H1 (cell line): Measurements from ENCODE around the gene TRAF3IP1. TPM values are rescaled to one million over a fixed set of nuclear protein-coding genes. Genes with fewer than 3 reads are reported as not detected.

Experiments
- CTCF ChIA-PET: fragments of 300-600 bp; sonication (Branson Sonifier 250); formaldehyde crosslinking; loops from one replicate; lab custom pipeline; 2021; ENCODE audit not compliant: partially characterized antibody; lab: Charles Lee
- POLR2A ChIA-PET: fragments of 300-600 bp; sonication (Branson Sonifier 250); formaldehyde crosslinking; loops from one replicate; lab custom pipeline; 2021; ENCODE audit warnings: inconsistent platforms; ENCODE audit not compliant: partially characterized antibody; lab: Charles Lee
- DNase-seq, 2 experiments: peaks; one replicate each; pipeline versions ENCODE4 v3.0.0 to v3.0.0-alpha.2; 2010 to 2022; ENCODE audit warnings: low spot score in 2 of 2, low read depth in 1 of 2, mixed read lengths in 1 of 2
- FAIRE-seq: peaks from 2 replicates; lab custom pipeline; 2011; peaks lifted over from hg19 to GRCh38; lab: Jason Lieb, UNC
- H2AFZ ChIP-seq: 2 replicates; pipeline ENCODE4 v1.8.1; 2012; ENCODE audit warnings: low read length, inconsistent platforms
- H2AK5ac ChIP-seq: 2 replicates; pipeline ENCODE4 v1.6.1; 2013; ENCODE audit warnings: low read depth, low read length
- H2BK120ac ChIP-seq: replicated peaks from 2 replicates; pipeline ENCODE3; 2013; ENCODE audit warnings: low read depth, low read length, inconsistent platforms
- H2BK12ac ChIP-seq: 2 replicates; pipeline ENCODE4 v1.6.1; 2013; ENCODE audit warnings: low read depth, low read length
- H2BK15ac ChIP-seq: 2 replicates; pipeline ENCODE4 v1.6.1; 2013; ENCODE audit warnings: low read length
- H2BK20ac ChIP-seq: 2 replicates; pipeline ENCODE4 v1.6.1; 2013; ENCODE audit warnings: low read length
- H2BK5ac ChIP-seq: 2 replicates; pipeline ENCODE4 v1.6.1; 2013; ENCODE audit warnings: low read depth, low read length
- H3K14ac ChIP-seq: 2 replicates; pipeline ENCODE4 v1.6.1; 2013; ENCODE audit warnings: inconsistent platforms; ENCODE audit not compliant: insufficient read length
- H3K18ac ChIP-seq: 2 replicates; pipeline ENCODE4 v1.6.1; 2013; ENCODE audit warnings: low read length; ENCODE audit errors: extremely low read depth
- H3K23ac ChIP-seq: 2 replicates; pipeline ENCODE4 v1.6.1; 2013; ENCODE audit warnings: inconsistent platforms; ENCODE audit not compliant: insufficient read length
- H3K23me2 ChIP-seq: 2 replicates; pipeline ENCODE4 v1.6.1; 2013; ENCODE audit warnings: low read depth, low read length
- H3K27ac ChIP-seq: 2 replicates; pipeline ENCODE4 v1.6.1; 2011; ENCODE audit warnings: low read depth, low read length, inconsistent platforms
- H3K27me3 ChIP-seq, 4 experiments: replicated peaks in 1 of 4; 1 replicate in 1 of 4; 2 replicates in 3 of 4; pipeline versions ENCODE4 v1.6.1 to v1.8.1; 2011 to 2013; ENCODE audit warnings: low read length in 3 of 4, mild to moderate bottlenecking in 3 of 4, inconsistent platforms in 2 of 4, mixed read lengths in 2 of 4, moderate library complexity in 1 of 4; ENCODE audit not compliant: control insufficient read depth in 3 of 4, insufficient read depth in 3 of 4; ENCODE audit errors: extremely low read depth in 1 of 4
- H3K36me3 ChIP-seq, 4 experiments: 2 replicates each; pipeline versions ENCODE4 v1.6.1 to v1.8.1; 2011 to 2013; ENCODE audit warnings: mild to moderate bottlenecking in 4 of 4, low read length in 3 of 4, moderate library complexity in 2 of 4, control low read depth in 1 of 4, inconsistent platforms in 1 of 4; ENCODE audit not compliant: insufficient read depth in 4 of 4, control insufficient read depth in 2 of 4
- H3K4ac ChIP-seq: replicated peaks from 2 replicates; pipeline ENCODE3; 2013; ENCODE audit warnings: low read length, low read depth, mixed read lengths, inconsistent platforms; ENCODE audit not compliant: insufficient read length
- H3K4me1 ChIP-seq, 4 experiments: replicated peaks in 1 of 4; 1 replicate in 1 of 4; 2 replicates in 3 of 4; pipeline versions ENCODE4 v1.6.1 to v1.8.1; 2011 to 2013; ENCODE audit warnings: low read length in 3 of 4, inconsistent platforms in 2 of 4, mixed read lengths in 1 of 4; ENCODE audit not compliant: insufficient read depth in 4 of 4, control insufficient read depth in 3 of 4
- H3K4me2 ChIP-seq, 2 experiments: 2 replicates each; pipeline versions ENCODE4 v1.6.1 to v1.8.1; 2011 to 2013; ENCODE audit warnings: low read depth in 2 of 2, low read length in 2 of 2, control low read depth in 1 of 2, inconsistent platforms in 1 of 2, mild to moderate bottlenecking in 1 of 2; ENCODE audit not compliant: insufficient read depth in 1 of 2
- H3K4me3 ChIP-seq, 4 experiments: fragments of 200-600, 300-600 bp in 1 of 4; sonication (generic), shearing (Covaris generic), sonication (Bioruptor Twin) in 1 of 4; 2 replicates each; pipeline versions ENCODE4 v1.5.1 to v1.8.1; 2011 to 2016; ENCODE audit warnings: low read length in 4 of 4, low read depth in 3 of 4, control low read depth in 2 of 4, inconsistent platforms in 2 of 4, mild to moderate bottlenecking in 2 of 4, mixed read lengths in 1 of 4, moderate library complexity in 1 of 4; ENCODE audit not compliant: insufficient read depth in 2 of 4; ENCODE audit errors: extremely low read depth in 1 of 4
- H3K56ac ChIP-seq: replicated peaks from 2 replicates; pipeline ENCODE3; 2013; ENCODE audit warnings: low read depth, mild to moderate bottlenecking, mixed read lengths, low read length, inconsistent platforms; ENCODE audit not compliant: insufficient read length
- H3K79me1 ChIP-seq: 2 replicates; pipeline ENCODE4 v1.6.1; 2013; ENCODE audit warnings: low read depth, low read length, control low read depth
- H3K79me2 ChIP-seq, 2 experiments: 2 replicates each; pipeline versions ENCODE4 v1.6.1 to v1.8.1; 2012 to 2013; ENCODE audit warnings: low read length in 2 of 2, mild to moderate bottlenecking in 2 of 2, inconsistent platforms in 1 of 2; ENCODE audit not compliant: insufficient read depth in 2 of 2, control insufficient read depth in 1 of 2
- H3K9ac ChIP-seq, 4 experiments: replicated peaks in 1 of 4; 1 replicate in 1 of 4; 2 replicates in 3 of 4; pipeline versions ENCODE4 v1.6.1 to v1.8.1; 2011 to 2013; ENCODE audit warnings: low read depth in 3 of 4, low read length in 3 of 4, control low read depth in 2 of 4, mild to moderate bottlenecking in 2 of 4, moderate library complexity in 2 of 4, inconsistent platforms in 1 of 4; ENCODE audit errors: extremely low read depth in 1 of 4
- H3K9me3 ChIP-seq, 2 experiments: 2 replicates each; pipeline versions ENCODE4 v1.6.1 to v1.8.1; 2012 to 2013; ENCODE audit warnings: mild to moderate bottlenecking in 2 of 2, moderate library complexity in 2 of 2, control low read depth in 1 of 2, inconsistent platforms in 1 of 2, low read depth in 1 of 2, low read length in 1 of 2, mixed read lengths in 1 of 2; ENCODE audit not compliant: insufficient read depth in 2 of 2
- H4K20me1 ChIP-seq, 2 experiments: replicated peaks in 1 of 2; 2 replicates each; pipeline versions ENCODE3 to v1.8.1; 2011 to 2013; ENCODE audit warnings: inconsistent platforms in 2 of 2, low read length in 2 of 2, mild to moderate bottlenecking in 1 of 2; ENCODE audit not compliant: insufficient read depth in 2 of 2, control insufficient read depth in 1 of 2
- H4K5ac ChIP-seq: 2 replicates; pipeline ENCODE4 v1.6.1; 2013; ENCODE audit warnings: low read length, low read depth, mixed read lengths, inconsistent platforms; ENCODE audit not compliant: insufficient read length
- H4K8ac ChIP-seq: 2 replicates; pipeline ENCODE4 v1.8.0; 2013; ENCODE audit warnings: mild to moderate bottlenecking, moderate library complexity, low read length, inconsistent platforms; ENCODE audit not compliant: insufficient read depth; ENCODE audit errors: extremely low read depth
- H4K91ac ChIP-seq: replicated peaks from 2 replicates; pipeline ENCODE3; 2013; ENCODE audit warnings: low read length, mixed read lengths, inconsistent platforms; ENCODE audit not compliant: insufficient read length
- EP300 ChIP-seq, 2 experiments: IDR thresholded peaks; 1 replicate in 1 of 2; 2 replicates in 1 of 2; pipeline ENCODE4 v1.6.1; 2011 to 2012; ENCODE audit warnings: low read depth in 2 of 2, low read length in 2 of 2, mild to moderate bottlenecking in 2 of 2, borderline replicate concordance in 1 of 2, inconsistent platforms in 1 of 2, moderate library complexity in 1 of 2
- EZH2 ChIP-seq: fragments of 200-600 bp; sonication (generic); IDR thresholded peaks from 2 replicates; pipeline ENCODE4 v1.7.1; 2012; ENCODE audit warnings: low read depth, mild to moderate bottlenecking, moderate library complexity, low read length, inconsistent platforms; ENCODE audit not compliant: severe bottlenecking
- KDM1A ChIP-seq: fragments of 200-600, 300-600 bp; sonication (generic); IDR thresholded peaks from 2 replicates; pipeline ENCODE4 v1.7.1; 2016; ENCODE audit warnings: mild to moderate bottlenecking, low read length, borderline replicate concordance
- KDM5A ChIP-seq: fragments of 200-600 bp; IDR thresholded peaks from 2 replicates; pipeline ENCODE4 v1.7.1; 2012; ENCODE audit warnings: mild to moderate bottlenecking, low read length, inconsistent platforms, mixed read lengths
- NRF1 ChIP-seq: IDR thresholded peaks from 2 replicates; pipeline ENCODE4 v1.6.1; 2011; ENCODE audit warnings: mild to moderate bottlenecking, low read depth, low read length, improper control_type of control experiment
- PHF8 ChIP-seq: fragments of 200-600 bp; sonication (generic); conservative IDR thresholded peaks from 2 replicates; pipeline ENCODE4 v1.7.1; 2012; ENCODE audit warnings: low read depth, mild to moderate bottlenecking, inconsistent platforms, low read length, moderate library complexity
- POU5F1 ChIP-seq: IDR thresholded peaks from 2 replicates; pipeline ENCODE4 v1.6.1; 2011; ENCODE audit warnings: low read depth, mild to moderate bottlenecking, low read length, moderate library complexity
- SIN3A ChIP-seq, 2 experiments: IDR thresholded peaks in 1 of 2; conservative IDR thresholded peaks in 1 of 2; 2 replicates each; pipeline ENCODE4 v1.6.1; 2011 to 2012; ENCODE audit warnings: low read length in 2 of 2, improper control_type of control experiment in 1 of 2, low read depth in 1 of 2, mild to moderate bottlenecking in 1 of 2
- SP2 ChIP-seq: IDR thresholded peaks from 2 replicates; pipeline ENCODE4 v1.6.1; 2012; ENCODE audit warnings: mild to moderate bottlenecking, low read length, inconsistent platforms
- WGBS, 2 experiments: shearing (Covaris generic) in 1 of 2; methylation state at CpG; one replicate each; pipeline versions ENCODE4 v1.1.6 to v1.1.7; 2013 to 2015; ENCODE audit warnings: low lambda C conversion rate in 2 of 2, mixed read lengths in 2 of 2, inconsistent platforms in 1 of 2, low coverage in 1 of 2, missing lambda C conversion rate in 1 of 2; ENCODE audit not compliant: insufficient replicate concordance in 2 of 2, insufficient coverage in 1 of 2, insufficient read length in 1 of 2; ENCODE audit errors: extremely low coverage in 1 of 2, missing lambda C conversion rate in 1 of 2; 5-methylcytosine and 5-hydroxymethylcytosine counted together
- polyA plus RNA-seq, 7 experiments: library from polyadenylated mRNA; depleted of rRNA in 3 of 7; stranded (reverse) in 5 of 7; unstranded in 2 of 7; fragments of >200 nt in 5 of 7; fragments of 200-250 nt in 2 of 7; gene quantifications; 1 replicate in 5 of 7; 2 replicates in 1 of 7; 4 replicates in 1 of 7; pipeline versions ENCODE4 v1.2.1 to v1.2.3, GENCODE V29; 2011 to 2013; ENCODE audit warnings: missing spikeins in 2 of 7, mixed read lengths in 2 of 7
- total RNA-seq: library from RNA; stranded (reverse); fragmentation: NEBNext Ultra II Directional; extraction: Animal tissue kit (Norgen Biotek cat#: 25700); gene quantifications from 2 replicates; pipeline ENCODE4 v1.2.1, GENCODE V29; 2021
- TF ChIP-seq, protein P1 (sequence below): IDR thresholded peaks from 2 replicates; pipeline ENCODE4 v1.6.1; 2011; ENCODE audit warnings: low read depth, mild to moderate bottlenecking, low read length; ENCODE audit not compliant: insufficient read depth

TRAF3IP1 gene
- total and polyA plus RNA-seq, 2 of the 8 experiments (the other 6 are each of a cell fraction or from before 2014, with no cell fraction given), result 2.3 to 17.5 TPM

GRCh38 chr2:238272156-238272555 lies 48.2 kb upstream of the TRAF3IP1 start:
- POLR2A ChIA-PET, result no interaction called here
- 95% methylated on average over 3 of the region's 4 CpGs; no CpG with 5 or more reads in 1 of the 2 experiments for WGBS, 2 experiments

More at GRCh38 chr2:238272156-238272555, 48.2 kb upstream of the TRAF3IP1 start:
- Histone ChIP-seq H3K79me2 (no peaks in the 10 kb centered on the region), H3K23me2 (no peaks in the 10 kb centered on the region), H3K4ac (no peak overlapping the region), H3K27ac (no peak overlapping the region), H4K20me1 (peaks cover 0 to 2% of the 10 kb centered on the region in 2 experiments), H3K9me3 (no peaks in the 10 kb centered on the region), H3K4me3 (no peak overlapping the region), H2BK5ac (no peak overlapping the region), H3K23ac (no peak overlapping the region), H4K91ac (no peak overlapping the region), H3K36me3 (peaks cover 0 to 3% (median 0%) of the 10 kb centered on the region in 4 experiments; a peak in 2 of 8 replicates), H3K4me1 (no peaks in the 10 kb centered on the region), H3K4me2 (no peak overlapping the region), H3K14ac (no peak overlapping the region), H2BK15ac (no peak overlapping the region), H3K27me3 (no peaks in the 10 kb centered on the region), H3K79me1 (no peaks in the 10 kb centered on the region), H4K5ac (no peak overlapping the region), H2BK120ac (no peak overlapping the region), H4K8ac (no peak overlapping the region), H2BK12ac (no peak overlapping the region), H3K18ac (no peak overlapping the region), H3K9ac (no peak overlapping the region), H2AFZ (no peak overlapping the region), H2AK5ac (no peak overlapping the region), H2BK20ac (no peak overlapping the region), H3K56ac (no peak overlapping the region)
- DNase-seq (no peak), FAIRE-seq (no peak)
- TF ChIP-seq NRF1 (no peak), SP2 (no peak), POU5F1 (no peak), PHF8 (no peak), SIN3A (conservative IDR thresholded peaks at IDR 0.05 in 1 of 2, IDR thresholded peaks at IDR 0.05 in 1 of 2; ENCODE audit: low read depth in 1 of 2, low read length in 2 of 2) (no peak), EP300 (IDR thresholded peaks at IDR 0.05; ENCODE audit: borderline replicate concordance in 1 of 2, low read depth in 2 of 2, low read length in 2 of 2) (no peak), KDM1A (no peak), EZH2 (no peak), KDM5A (no peak)
- TF ChIP-seq, protein P1, sequence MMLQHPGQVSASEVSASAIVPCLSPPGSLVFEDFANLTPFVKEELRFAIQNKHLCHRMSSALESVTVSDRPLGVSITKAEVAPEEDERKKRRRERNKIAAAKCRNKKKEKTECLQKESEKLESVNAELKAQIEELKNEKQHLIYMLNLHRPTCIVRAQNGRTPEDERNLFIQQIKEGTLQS, result no peak
- CTCF ChIA-PET, result interaction anchor here (0.6 to 18.9 kb wide), 5 partner anchors 12 to 414 kb away, joined by 3 to 298 read pairs (median 23); partner anchors contain the start of gene PER2
